GM18498 (cell line): ENCODE data around the gene TLK2.
"Not testable (repeated sequence)": the region's sequence is repeated elsewhere in the genome, so short reads cannot be mapped to it uniquely, and the experiment has no call there.

Experiments used
- ATAC-seq: cut with Tn5 transposase; IDR thresholded peaks from one replicate; pipeline ENCODE4 v1.9.1; 2021; ENCODE audit warnings: mild to moderate bottlenecking, moderate library complexity; ENCODE audit not compliant: unreplicated experiment

Gene TLK2

DNA sequence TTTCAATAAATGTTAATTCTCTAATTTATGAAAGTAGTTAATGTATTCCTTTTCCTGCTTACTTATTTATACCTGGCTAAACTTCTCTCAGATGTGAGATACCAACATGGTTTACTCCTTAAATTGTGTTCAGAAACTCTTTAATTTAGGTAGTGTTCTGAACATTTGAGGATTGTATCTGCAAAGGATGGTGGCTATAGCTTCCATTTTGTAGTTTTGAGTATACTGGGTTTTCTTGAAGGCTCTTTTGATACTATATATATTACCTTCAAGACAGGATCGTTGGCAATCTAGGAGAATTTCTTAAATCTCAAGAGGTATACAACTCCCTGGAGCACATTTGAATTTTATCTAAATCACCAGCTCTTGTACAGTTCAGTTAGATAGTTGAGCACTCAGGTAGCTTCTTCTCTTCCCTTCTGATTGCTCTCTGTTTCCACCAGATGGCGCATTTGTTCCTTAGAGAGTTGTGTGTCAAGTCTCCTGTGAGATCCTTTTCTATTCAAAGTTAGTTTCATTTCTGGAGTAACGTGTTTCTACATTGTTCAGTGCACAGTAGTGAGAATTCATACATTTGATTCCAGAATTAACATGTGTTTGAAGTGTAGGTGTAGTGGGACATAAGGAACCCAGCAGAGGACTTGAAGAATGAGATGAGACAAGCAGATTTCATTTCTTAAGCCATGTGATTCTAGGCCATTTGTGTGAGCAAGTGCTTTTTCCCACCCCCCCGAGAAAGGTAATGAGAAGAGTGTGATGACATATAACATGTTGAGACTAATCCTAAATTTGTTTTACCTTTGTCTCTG lies 74.4 kb downstream of the TLK2 start:
- ATAC-seq: peak; percentile 82

DNA sequence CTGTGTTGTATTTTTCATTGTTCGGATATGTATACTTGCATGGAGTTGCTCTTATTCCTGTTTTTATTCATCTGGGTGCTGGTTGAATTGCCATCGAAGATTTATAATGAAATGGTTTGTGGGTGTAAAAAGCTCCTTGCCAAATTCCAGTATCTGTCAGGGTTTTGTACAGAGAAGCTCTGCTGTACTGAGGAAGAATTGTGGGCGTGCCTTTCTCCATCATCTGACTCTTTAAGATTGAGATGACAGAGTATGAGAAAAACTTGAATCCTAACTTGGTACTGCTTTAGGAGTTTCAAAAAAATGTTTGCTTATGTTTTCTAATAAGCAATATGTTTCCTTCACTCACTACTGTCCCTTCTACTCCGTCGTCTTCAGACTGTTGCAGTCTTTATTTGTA lies 78.9 kb downstream of the TLK2 start:
- not testable (repeated sequence) for ATAC-seq

DNA sequence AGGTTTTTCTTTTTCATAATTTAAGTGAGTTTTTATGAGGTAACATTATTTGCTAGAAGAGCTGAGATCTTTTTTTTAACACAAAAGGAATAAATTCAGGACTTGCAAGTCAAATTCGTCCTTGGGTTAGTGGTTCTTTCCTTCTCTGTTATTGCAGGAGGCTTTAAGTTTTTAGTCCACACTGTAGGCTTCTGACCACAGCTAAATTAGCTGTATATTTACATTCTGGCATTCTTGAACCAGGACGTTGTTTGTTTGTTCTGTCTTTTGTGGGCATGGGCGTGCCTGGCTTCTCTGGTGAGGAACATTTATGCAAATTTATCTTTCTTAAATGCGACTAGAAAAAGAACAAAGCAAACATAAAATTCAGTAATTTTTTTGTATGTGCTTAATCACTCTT lies 80.3 kb downstream of the TLK2 start:
- ATAC-seq: not testable (repeated sequence)

DNA sequence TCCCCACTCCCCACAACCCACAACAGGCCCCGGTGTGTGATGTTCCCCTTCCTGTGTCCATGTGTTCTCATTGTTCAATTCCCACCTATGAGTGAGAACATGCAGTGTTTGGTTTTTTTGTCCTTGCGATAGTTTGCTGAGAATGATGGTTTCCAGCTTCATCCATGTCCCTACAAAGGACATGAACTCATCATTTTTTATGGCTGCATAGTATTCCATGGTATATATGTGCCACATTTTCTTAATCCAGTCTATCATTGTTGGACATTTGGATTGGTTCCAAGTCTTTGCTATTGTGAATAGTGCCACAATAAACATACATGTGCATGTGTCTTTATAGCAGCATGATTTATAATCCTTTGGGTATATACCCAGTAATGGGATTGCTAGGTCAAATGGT lies 82.3 kb downstream of the TLK2 start:
- ATAC-seq: not testable (repeated sequence)

DNA sequence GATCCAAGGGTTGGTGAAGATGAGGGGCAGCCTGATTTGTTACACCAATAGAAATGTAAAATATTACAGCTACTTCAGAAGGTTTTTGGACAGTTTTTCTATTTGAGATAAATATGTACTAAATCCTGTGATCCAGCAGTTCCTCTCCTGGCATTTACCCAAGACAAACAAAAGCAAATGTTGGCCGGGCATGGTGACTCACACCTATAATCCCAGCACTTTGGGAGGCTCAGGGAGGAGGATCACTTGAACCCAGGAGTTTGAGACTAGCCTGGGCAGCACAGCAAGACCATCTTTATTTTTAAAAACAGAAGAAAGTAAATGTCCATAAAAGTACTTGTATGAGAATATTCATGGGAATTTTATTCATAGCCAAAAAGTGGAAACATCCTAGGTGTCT lies 84.0 kb downstream of the TLK2 start:
- no peak for ATAC-seq

DNA sequence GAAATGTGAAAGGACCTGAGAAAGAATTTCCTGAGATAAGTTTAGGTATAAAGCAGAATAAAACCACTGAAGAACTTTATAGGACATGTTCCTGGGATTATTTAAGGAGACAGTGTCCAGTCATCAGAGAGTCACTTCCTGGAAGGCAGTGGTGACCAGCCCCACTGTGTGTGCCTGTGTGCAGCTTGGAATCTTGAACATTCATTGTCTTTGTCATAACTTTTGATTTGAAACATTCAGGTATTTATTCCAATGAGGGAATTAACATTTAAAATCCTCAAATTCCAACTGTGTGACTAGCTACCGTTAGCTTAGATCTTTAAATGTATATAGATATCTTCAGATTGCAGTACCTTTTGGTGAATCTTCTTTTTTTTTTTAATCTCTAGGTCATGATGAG lies 87.2 kb downstream of the TLK2 start:
- no peak for ATAC-seq

DNA sequence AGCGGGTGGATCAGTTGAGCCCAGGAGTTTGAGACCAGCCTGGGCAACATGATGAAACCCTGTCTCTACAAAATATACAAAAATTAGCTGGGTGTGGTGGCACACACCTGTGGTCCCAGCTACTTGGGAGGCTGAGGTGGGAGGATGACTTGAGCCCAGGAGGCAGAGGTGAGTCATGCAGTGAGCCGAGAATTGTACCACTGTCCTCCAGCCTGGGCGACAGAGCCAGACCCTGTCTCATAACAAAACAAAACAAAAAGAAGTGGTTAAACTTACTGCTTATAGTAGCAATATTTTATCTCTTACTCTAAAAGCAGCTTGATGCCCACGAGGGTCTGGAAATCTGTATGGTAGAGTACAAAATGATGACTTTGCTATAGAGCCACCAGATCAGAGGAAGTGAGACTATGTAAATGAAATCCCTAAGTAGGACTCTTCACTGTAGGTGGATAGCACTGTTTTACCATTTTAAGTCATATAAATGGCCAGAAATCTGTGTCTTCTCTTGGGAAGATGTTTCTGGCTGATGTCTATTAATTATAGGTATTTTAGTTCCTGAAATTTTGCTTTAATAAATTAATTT lies 88.5 kb downstream of the TLK2 start:
- ATAC-seq: no peak

DNA sequence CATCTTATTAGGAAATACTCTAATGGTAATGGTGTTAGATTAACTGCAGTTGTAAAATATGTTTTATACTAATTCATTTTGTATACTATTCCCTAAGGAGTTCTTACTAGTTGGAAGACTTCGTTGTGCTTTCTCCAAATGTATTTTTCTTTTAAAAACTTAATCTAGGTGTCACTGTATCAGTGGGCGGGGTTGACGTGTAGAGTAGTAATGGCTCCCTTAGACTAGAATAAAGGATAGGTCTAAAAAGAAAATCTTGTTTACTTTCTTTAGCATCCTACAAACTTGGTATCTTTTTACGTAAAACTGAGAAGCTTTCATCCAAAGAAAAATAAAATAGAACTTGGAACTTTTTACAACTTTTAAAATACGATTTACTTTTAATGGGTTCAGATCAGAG lies 93.9 kb downstream of the TLK2 start:
- no peak for ATAC-seq

DNA sequence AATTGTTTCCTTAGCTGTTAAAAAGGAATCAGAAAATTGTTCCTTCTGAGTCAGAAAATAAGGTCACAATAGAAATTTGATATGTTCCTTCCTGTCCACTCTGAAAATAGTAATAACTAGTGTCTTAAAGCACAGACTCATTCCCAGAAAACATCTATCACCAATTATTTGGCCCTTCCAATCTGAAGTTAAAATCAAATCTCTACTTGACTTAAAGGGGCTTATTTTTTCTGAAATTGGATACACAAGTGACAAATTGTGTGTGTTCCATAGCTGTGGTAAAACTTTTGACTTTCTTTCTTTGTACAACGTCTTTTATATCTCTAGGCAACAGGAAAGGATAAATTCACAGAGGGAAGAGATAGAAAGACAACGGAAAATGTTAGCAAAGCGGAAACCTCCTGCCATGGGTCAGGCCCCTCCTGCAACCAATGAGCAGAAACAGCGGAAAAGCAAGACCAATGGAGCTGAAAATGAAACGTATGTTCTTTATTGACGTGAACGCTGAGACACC lies 94.3 kb downstream of the TLK2 start:
- no peak for ATAC-seq

DNA sequence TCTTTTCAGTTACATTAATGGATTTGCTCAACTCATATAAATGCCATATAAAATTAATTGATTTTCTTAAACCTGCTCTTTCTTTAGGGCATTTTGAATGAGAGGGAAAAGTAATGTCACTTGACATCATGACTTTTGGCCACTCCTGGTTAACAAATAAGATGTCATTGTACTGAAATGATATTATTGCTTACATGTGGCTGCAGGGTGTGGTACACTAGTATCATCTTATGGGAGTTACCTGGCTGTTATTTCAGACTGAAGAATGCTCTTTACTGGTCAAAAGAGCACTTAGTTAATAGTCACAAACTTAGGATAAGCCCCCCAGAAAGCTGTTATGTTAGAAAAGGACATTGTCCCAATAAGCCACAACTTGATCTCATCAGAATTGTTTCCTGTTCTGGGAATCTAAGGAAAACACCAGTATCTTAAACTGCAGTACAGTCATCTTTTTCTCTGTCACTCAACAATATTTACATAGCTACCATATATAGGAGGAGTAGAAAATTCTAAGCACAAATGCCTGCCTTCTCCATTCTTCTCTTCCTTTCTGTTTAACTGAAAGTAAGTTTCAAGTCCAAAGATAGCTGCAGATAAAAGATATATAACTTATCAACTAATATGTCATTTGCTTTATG lies 95.0 kb downstream of the TLK2 start:
- no peak for ATAC-seq

DNA sequence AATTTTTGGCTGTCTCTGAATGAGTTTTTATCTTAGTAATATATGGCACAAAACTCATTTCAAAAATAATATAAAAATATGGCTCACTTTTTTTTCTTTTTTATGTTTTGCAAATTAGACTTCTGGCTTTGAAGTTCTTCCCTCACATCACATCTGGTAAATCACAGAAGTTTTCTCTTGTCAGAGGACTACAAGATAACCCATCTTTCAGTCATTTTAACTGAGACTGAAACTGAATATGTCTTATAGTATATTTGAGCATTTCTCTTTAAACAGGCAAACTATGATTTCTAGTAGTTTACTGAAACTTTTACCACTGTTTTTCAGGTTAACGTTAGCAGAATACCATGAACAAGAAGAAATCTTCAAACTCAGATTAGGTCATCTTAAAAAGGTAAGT lies 97.8 kb downstream of the TLK2 start:
- ATAC-seq: no peak

DNA sequence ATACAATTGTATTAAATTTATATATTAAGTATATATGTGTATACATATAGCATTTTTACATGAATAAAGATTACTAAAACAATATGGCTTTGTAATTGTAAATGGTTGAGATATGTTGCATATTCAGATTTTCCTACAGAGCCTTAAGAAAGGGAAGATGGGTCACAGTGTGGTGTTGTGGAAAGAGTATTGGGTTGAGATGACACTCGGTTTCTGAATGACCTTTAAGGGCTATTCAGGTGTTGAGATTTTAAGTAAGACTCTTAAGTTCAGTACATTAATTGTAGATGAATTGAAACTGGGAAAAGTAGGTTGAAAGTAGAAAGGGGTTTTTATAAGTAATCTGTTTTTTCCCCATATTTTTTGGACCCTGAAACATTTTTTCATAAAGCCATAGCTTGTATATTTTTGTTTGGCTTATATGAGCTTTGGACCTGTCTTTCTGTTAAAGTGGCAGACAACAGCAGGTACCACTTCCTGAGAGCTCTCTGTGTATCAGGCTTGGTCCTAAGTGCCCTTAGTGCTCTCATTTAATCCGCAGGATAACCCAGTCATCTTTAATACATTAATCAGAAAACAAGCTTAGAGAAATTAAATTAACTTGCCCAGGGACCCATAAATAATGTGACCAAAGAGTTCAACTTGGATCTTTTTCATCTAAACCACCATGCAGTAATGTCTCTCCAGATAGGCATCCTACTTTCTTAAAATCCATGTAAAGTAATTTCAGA lies 100.3 kb downstream of the TLK2 start:
- no peak for ATAC-seq

DNA sequence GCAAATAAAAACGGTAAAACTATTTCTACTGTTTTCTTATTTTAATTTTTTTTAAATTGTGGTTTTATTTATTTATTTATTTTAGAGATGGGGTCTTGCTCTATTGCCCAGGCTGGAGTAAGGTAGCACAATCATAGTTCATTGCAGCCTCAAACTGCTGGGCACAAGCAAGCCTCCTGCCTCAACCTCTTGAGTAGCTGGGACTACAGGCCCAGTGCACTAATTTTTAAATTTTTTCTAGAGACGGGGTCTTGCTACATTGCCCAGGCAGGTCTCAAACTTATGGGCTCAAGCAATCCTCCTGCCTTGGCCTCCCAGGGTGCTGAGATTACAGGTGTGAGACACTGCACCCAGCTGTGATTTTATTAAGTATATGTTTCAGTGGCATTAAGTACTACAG lies 102.3 kb downstream of the TLK2 start:
- no peak for ATAC-seq

DNA sequence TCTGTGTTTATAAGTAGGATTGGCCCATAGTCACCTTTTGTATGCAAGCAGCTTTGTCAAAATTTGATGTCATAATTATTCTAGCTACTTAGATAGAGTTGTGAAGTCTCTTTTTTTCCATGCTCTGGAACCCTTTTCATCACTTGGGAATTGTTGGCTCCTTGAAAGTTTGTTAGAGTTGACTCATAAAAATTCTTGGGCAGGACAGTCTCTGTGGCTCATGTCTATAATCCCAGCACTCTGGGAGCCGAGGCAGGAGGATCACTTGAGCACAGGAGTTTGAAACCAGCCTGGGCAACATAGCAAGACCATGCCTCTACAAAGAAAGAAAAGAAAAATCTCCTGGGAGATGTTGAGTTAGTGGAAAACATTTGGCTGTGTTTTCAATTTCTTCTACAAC lies 103.1 kb downstream of the TLK2 start:
- no peak for ATAC-seq

DNA sequence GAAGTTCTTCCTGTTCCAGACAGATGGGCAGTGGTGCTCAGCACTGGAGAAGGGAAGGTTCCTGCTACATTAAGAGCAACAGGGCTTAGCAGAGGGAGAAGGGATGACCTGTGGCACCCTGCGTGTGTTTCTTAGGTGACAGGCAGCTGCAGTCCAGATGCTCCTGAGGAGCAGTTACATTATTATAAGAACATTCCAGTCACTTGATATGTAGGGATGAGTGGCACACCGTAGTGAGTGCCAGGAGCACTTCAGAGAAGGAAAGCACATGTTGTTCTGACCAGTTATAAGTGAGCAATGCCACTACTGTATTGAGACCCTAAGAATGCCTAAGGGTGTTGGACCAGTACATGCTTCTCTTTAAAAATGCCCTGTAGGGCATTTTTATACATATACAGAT lies 108.9 kb downstream of the TLK2 start:
- no peak for ATAC-seq

DNA sequence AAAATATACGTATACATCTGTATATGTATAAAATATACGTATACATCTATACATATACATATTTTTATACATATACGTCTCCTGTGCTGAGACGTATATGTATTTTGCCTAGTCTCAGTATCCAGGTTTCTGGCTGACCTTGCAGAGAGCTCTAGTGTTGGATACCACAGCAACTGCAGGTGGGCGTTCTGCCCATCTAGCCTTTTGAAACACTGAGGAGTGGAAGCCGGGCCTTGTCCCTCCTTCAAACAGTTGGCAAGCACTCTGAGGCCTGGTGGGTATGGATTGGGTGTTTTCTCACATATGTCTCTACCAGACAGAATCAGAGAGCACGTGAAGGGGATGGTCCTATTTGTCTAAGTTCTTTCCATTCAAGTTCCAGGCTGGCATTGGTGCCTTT lies 109.5 kb downstream of the TLK2 start:
- no peak for ATAC-seq

DNA sequence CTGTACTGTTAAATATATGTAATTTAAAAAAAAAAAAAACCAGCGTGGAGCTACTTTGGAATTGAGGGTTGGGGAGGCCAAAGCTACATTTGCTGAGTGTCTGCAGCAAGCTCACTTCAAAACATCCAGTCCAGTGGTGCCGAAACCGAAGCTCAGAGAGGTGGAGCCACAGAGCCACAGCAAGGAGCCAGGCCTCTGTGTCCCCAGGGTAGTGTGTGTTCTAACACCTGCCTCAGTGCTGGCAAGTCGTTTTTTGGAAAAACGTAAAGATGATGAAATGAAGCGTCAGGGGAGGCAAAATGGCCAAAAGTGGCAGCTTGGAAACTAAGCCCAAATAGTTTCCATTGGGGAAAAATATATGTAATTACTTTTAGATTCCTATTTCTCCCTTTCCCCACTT lies 112.7 kb downstream of the TLK2 start:
- no peak for ATAC-seq

DNA sequence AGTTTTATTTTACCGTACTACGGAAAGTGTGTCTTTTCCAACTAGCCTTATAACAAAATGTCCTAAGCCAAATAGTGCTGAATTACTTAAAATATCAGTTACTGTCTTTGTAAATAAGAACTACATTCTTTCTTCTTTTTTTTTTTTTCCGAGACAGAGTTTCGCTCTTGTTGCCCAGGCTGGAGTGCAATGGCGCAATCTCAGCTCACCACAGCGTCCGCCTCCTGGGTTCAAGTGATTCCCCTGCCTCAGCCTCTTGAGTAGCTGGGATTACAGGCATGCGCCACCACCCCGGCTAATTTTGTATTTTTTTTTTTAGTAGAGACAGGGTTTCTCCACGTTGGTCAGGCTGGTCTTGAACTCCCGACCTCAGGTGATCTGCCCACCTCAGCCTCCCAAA lies 113.2 kb downstream of the TLK2 start:
- not testable (repeated sequence) for ATAC-seq

DNA sequence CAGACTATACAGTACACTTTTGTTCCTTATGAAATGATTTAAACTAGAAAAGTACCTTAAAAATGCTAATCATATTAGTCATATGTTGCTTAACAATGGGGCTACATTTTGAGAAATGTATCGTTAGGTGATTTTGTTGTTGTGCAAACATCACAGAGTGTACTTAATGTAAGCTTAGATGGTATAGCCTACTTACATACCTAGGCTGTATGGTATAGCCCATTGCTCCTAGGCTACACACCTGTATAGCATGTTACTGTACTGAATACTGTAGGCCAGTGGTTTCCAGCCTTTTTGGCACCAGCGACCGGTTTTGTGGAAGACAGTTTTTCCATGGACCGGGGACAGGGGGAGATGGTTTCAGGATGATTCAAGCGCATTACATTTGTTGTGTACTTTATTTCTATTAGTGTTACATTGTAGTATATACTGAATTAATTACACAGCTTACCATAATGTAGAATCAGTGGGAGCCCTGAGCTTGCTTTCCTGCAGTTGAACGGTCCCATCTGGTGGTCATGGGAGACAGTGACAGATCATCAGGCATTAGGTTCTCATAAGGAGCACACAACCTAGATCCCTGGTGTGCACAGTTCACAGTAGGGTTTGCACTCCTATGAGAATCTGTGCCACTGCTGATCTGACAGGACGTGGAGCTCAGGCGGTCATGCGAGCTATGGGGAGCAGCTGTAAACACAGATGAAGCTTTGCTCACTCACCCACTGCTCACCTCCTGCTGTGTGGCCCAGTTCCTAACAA lies 113.9 kb downstream of the TLK2 start:
- ATAC-seq: no peak

DNA sequence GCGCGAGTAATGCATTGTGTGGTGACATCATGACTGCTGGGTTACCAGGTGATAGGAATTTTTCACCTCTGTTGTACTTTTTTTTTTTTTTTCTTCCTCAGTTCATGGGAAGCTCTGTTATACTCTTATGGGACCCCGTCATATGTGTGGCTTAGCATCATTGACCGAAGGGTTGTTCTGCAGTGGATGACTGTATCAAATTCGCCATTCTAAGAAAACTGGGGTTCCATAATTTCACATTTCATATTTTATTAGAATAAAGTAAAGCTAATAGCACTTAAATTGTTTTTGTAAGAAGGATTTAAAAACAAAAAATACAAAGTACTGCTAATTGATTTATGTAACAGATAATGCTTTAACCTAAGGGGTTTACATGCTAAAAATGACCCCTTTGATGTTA lies 116.9 kb downstream of the TLK2 start:
- no peak for ATAC-seq

DNA sequence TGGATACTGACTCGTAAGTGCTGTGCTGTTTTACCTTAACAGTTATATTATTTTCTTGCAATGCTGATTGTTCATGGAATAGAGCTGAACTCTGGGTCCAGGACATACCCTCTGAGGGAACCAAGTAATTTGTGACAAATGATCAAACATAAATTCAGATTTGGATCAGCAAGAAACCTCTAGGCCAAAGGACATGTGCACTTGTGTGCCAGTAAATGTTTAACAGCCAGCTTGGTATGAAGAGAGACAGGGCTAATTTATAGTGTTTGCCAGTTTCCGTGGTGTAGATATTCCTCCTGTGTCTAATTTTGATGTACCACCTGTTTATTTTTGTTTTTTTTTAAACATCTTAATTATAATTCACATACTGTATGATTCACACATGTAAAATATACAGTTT lies 118.0 kb downstream of the TLK2 start:
- ATAC-seq: no peak
